ENCODE measurements around the gene MINDY1.

DNA sequence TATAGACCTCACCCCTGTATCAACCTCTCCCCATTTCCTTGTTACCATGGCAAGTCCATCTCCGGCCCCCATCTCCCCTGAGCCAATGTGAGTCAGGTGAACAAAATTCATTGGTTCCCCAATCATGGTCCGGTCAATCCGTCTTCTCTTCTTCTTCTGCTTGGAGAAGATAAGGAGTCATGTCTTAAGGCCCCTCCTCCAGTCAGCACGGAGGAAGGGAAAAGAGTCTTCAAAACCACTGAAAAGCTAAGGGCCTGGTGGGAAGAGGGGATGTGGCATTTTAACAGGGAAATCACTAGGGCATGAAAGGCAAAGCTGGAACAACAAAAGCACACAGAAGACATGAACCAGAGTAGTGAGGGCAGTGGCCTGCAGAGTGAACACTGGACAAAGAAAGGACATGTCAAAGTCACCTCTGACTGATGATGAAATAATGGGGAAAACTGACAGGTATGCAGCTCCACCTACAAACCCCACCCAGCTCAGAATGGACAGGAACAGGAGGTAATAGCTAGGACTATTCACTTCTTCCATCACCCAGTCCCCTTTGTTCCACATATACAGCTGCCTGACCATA, 48.4 kb upstream of the MINDY1 start:
- TF ChIP-seq EZH2 (IDR thresholded peaks at IDR 0.05; ENCODE audit: insufficient read depth, low read length), result no peak
- TF ChIP-seq, protein P1, sequence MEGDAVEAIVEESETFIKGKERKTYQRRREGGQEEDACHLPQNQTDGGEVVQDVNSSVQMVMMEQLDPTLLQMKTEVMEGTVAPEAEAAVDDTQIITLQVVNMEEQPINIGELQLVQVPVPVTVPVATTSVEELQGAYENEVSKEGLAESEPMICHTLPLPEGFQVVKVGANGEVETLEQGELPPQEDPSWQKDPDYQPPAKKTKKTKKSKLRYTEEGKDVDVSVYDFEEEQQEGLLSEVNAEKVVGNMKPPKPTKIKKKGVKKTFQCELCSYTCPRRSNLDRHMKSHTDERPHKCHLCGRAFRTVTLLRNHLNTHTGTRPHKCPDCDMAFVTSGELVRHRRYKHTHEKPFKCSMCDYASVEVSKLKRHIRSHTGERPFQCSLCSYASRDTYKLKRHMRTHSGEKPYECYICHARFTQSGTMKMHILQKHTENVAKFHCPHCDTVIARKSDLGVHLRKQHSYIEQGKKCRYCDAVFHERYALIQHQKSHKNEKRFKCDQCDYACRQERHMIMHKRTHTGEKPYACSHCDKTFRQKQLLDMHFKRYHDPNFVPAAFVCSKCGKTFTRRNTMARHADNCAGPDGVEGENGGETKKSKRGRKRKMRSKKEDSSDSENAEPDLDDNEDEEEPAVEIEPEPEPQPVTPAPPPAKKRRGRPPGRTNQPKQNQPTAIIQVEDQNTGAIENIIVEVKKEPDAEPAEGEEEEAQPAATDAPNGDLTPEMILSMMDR (IDR thresholded peaks at IDR 0.05; ENCODE audit: insufficient read depth, low read depth, low read length), result no peak
